Right renal pelvis (tissue), 4 donors: Measurements from ENCODE around the gene TARS1. TPM values are rescaled to one million over a fixed set of nuclear protein-coding genes. Genes with fewer than 3 reads are reported as not detected.
"Not testable (repeated sequence)": the region's sequence is repeated elsewhere in the genome, so short reads cannot be mapped to it uniquely, and the experiment has no call there.

Experiments used
- DNase-seq, 4 donors: peaks; one replicate each; pipeline ENCODE4 v3.0.0-alpha.2; 2013; ENCODE audit warnings: low read depth in 4 of 4, low spot score in 3 of 4, missing footprints in 1 of 4
- polyA plus RNA-seq, 4 donors: library from polyadenylated mRNA; unstranded; fragments of 120-200 nt; gene quantifications; one replicate each; pipeline ENCODE4 v1.2.1, GENCODE V29; 2013; ENCODE audit not compliant: insufficient read length in 4 of 4

Gene TARS1
- polyA plus RNA-seq, 4 donors = 120 to 136 (median 124) TPM

DNA sequence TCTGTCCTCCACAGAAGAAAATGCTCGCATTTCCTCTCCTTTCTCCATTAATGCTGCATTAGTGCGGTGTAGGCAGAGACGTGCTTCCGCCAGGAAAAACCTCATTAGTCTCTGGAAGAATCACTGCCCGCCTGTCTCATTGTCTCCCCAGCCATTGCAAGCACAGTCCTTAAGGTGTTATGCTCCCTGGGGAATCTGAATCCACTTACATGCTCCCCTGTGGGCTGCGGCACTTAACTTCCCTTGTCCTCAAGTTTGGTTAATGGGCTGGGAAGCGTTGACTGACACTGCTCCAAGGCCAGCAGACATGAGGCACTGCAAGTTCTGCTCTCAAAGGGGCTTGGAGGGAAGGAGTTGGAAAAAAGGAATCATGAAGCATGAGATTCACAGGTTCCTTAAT lies 41.6 kb downstream of the TARS1 start:
- DNase-seq = no peak

DNA sequence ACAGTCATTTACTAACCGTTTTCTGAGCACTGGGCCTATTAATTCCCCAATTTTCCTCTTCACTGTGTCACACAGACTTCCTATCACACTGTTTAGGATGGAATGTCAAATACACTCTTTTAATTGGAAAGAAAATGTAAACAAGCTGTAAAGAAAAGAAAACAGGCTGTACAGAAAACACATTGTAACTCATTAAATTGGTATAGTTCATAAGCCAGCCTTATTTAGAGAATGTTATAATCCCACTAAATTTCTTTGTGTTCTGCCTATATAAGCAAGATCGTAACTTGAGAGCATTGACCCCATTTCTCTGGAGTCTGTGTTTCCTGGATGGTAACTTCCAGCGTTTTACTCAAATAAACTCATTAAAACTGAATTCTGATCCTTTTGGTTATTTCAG lies 46.5 kb downstream of the TARS1 start:
- DNase-seq = no peak

DNA sequence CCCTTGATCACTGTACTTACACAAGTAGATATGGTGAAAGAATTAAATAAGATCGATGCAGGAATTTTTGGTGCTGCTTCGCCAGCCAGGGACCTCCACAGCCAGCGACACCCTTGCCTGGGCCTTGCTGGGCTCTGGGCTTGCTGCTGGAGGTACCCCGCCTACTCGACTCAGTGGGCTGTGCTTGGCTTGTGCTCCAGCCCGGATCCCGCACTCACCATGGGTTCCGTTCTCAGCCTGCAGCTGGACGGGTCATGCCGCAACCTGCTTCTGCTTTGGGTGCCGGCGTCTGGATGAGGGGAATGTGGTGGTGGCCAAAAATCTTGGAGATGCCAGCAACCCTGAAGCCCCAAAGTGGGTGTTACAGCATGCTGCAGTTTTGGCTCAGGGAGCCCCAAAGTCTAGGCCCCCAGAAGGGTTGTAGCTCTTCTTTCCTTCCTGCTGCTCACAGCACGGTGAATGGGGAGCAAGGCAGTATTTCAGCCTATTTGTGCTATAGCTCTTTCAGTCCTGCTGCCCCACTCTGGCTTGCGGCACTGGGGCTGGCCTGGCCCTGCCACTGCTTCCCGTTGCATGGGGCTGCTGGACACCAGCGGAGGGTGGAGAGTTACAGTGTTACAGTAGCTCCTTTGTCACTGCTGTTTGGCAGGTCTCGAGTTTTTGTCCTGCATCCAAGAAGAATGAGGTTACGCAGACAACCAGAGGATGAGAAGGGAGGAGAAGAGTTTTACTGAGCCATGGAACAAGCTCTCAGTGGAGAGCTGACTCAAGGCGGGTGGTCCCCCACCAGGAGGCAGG lies 48.0 kb downstream of the TARS1 start:
- DNase-seq = no peak

DNA sequence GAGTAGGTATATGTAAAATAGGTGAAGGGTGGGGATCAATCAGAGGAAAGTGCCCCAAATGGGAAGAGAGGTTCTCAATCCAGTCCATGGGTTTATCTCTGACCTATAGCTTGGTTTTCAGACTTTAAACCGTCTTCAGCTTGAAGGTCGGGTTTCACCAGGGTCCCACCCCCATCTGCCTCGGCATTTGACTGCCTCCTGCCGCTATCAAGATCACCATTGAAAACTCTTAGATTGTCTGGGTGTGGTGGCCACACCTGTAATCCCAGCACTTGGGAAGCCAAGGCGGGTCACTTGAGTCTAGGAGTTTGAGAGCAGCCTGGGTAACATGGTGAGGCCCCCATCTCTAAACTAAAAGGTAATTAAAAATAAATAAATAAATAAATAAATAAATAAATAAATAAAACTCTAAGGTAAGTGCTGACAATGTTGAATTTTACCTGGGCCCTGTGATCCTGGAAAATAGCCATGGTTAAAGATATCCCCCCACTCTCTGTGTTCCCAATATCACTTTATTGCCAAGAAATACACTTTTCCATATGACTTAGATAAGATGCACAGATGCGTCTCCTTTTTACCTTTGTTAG lies 48.8 kb downstream of the TARS1 start:
- no peak for DNase-seq

DNA sequence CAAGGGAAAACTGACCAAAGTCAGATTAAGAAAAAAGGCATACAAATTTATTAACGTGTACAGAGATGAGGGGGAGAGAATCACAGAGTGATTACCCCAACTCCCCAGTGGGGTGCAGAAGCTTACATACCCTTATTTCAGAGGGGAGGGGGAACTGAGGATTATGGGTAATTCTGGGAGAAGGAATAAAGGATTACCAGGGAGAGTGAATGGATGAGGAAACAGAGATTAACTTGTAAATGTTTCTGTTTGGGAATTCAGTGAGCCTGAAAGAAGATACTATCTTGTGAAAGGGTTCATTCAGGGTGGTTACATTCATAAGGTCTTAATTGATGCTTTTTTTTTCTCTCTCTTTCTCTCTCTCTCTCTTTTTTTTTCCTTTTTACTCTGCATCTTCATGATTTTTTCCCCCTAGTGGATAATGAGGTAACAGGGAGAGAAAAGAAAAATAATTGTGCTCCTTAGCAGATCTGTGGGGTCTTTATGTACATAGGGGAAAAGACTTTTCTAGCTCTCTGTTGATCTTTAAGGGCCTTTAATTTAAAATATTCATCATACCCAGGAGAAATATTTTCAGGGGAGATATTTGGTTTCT lies 49.4 kb downstream of the TARS1 start:
- DNase-seq = no peak

DNA sequence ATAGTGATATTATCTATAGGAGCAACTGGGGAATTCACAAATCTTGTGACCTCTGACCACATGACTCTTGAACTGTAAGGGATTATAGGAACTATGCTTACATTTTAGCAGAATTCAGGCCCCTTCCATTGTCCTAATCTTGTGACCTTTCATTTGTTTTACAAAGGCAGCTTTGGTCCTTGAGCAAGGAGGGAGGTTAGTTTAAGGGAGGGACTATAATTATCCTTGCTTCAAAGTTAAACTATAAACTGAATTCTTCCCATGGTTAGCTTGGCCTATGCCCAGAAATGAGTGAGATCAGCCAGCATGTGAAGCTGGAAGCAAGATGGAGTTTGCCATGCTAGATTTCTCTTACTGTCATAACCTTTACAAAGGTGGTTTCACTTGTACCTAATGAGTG lies 51.2 kb downstream of the TARS1 start:
- no peak for DNase-seq

DNA sequence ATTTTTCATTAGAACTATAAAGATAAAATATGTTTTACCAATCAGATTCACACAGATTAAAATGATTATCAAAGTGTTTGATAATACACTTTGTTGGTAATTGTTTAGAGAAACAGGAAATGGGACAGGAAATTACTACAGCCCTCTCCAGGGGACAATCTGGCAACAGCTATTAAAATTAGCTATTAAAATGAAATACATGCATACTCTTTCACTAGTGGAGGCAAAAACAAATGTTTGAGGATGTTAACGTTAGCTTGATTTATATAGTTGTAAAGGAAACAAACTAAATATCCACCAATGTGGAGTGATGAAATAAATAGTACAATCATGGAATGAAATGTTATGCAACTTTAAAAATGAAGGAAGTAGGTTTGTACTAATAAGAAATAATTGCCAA lies 53.7 kb downstream of the TARS1 start:
- no peak for DNase-seq

DNA sequence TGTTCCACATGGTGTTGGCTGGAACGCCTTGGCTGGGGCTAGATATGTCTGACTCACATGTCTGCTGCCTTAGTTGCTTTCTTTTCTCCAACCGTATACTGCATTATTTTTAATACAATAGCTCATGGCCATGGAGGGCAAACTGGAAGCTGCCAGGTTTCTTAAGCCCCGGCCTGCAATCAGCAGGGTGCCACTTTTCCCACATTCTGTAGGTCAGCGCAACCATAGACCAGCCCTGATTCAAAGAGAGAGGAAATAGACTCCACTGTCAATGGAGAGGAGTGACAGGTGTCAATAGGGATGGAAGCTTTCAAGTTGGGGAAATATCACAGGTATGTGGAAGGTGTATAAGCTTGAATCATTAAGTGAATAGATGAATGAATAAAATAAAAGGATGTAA lies 60.5 kb downstream of the TARS1 start:
- DNase-seq = no peak

DNA sequence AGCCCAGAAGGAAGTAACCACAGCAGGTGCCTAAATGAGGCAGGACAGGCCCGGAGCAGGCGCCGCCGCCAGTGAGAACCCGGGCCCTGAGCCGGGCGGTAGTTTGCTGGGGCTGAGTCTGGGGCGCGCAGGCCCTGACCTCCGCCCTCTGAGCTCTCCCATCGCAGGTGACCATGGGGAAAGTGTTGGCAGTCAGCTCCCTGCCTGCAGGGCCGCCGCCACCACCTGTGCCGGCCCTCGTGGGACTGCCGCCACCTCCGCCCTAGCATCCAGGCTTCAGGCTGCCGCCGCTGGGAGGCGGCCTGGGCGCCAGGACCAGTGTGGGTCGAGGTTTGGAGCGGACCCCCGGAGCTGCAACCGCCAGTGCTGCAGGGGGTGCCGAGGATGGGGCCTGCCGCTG lies 61.1 kb downstream of the TARS1 start:
- no peak for DNase-seq

DNA sequence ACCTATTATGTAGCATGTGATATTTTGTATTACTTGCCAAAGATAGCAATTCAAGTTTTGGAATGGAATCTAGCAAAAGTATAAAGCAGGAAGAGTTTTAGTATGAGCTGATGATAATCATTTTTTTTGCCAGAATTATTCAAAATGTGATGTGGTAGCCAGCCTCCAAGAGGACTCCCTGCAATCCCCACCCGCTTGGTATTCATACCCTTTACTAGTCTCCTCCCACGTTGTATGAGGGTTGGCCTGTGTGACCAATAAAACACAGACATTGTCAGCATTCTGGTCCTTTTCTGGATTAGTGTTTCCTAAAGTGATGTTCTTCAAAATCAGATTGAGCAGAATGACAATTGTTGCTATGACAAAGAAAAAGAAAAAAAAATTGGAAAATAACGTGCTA lies 63.8 kb downstream of the TARS1 start:
- DNase-seq = no peak

DNA sequence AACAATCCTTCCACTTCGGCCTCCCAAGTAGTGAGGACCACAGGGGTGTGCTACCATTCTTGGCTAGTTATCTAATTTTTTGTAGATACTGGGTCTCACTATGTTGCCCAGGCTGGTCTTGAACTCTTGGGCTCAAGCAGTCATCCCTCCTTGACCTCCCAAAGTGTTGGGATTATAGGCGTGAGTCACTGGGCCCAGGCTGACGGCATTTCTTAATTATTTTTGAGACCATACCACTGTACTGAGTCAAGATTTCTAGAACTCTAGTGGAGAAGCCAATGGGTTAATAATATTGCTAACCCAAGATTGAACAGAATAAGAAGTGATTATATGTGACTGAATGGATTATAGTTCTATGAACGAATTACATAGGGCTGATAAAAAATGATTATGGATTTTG lies 66.7 kb downstream of the TARS1 start:
- no peak for DNase-seq

DNA sequence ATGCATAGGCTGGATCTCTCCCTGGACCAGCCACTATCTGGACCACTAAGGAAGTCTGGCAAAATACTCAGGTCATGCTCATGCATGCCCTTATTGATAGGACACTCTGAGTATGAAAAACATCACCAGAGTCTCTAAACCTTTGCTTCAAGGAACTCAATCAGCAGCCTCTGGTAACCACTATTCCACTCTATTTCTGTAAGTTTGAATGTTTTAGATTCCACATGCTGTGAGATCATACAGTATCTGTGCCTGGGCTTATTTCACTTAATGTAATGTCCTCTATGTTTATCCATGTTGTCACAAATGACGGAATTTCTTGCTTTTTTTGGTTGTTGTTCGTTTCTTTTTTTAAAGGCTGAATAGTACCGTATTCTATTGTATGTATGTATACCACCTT lies 68.3 kb downstream of the TARS1 start:
- no peak for DNase-seq

DNA sequence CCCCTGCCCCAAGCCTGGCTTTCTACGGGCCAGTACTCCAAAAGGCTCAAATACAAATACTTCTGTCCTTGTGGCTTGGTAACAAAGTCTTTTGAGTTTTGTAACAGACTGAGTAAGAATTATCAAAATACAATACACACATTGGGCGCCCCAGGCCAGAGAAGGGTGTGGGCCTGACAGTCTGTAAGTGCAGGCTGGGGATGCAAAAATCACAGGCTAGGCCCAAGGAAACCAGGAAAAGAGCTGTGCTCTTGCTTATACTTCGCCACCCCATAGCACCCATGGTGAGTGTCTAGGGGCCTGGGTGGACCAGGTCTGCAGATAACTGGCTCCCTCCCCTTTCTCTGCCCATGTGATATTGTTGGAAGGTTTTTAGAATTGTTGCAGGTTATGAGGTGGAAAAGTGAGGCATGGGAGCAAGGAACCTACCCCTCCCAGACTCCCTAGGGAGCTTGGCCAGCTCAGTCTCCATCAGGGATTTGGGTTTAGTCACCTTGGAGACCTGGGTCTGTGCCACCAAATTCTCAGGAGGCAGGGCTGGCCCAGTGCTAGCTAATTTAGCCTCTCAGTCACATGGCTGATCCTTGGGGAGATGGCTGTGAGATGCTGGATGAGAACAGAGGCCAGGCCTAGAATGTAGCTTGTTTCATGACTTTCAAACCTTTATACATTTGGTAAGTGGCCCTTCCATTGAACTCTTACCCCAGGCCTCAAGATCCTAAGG lies 72.9 kb downstream of the TARS1 start:
- DNase-seq = no peak

DNA sequence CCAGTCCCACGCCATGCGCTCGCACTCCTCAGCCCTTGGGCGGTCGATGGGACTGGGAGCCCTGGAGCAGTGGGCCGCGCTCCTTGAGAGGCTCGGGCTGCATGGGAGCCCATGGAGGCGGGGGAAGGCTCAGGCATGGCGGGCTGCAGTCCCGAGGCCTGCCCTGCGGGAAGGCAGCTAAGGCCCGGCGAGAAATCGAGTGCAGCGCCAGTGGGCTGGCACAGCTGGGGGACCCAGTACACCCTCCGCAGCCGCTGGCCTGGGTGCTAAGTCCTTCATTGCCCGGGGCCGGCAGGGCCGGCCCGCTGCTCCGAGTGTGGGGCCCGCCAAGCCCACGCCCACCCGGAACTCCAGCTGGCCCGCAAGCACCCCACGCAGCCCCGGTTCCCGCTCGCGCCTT lies 74.6 kb downstream of the TARS1 start:
- DNase-seq = not testable (repeated sequence)

DNA sequence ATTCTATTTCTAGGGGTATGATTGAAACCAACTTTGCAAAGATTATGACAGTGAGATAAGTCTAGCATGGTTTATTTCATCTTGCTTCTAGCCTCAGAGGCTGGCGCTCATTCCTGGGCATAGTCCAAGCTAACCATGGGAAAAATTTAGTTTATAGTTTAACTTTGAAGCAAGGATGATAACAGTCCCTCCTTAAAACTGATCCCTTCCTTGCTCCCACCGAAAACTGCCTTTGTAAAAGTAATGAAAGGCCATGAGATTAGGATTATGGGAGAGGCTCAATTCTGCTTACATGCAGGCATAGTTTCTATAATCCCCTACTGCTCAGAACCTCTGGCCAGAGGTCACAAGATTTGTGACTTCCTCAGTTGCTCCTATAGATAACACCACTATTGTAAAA lies 75.7 kb downstream of the TARS1 start:
- DNase-seq = no peak
